Stomach (tissue), 4 donors: ENCODE results near the gene CD72.

Experiments
- EP300 ChIP-seq: sonication (generic); formaldehyde crosslinking; IDR thresholded peaks from one replicate; pipeline ENCODE4 v1.6.1; 2017; ENCODE audit warnings: antibody characterized with exemption
- POLR2AphosphoS5 ChIP-seq, 3 donors: sonication (generic); formaldehyde crosslinking; IDR thresholded peaks; one replicate each; pipeline ENCODE4 v1.6.1; 2016; ENCODE audit warnings: antibody characterized with exemption in 3 of 3

- TF ChIP-seq EP300, result no peak
- TF ChIP-seq POLR2AphosphoS5 (IDR thresholded peaks at IDR 0.05), result no peak
Measured at GRCh38 chr9:35646153-35646532, 27.9 kb upstream of the CD72 start.
